Stimulated activated memory B cell treated with anti-CD40 and anti-IgM and Interleukin-4, amounts not matched to agents 10 μg/mL and 1 μg/mL and 100 μg/mL, for 72 hours (primary cell): ENCODE data around the gene PANK1.
A peak's percentile ranks its signal among the peaks of the same experiment; 100 is the strongest.

ENCODE experiments used
- ATAC-seq: fragments of 150-1000 bp; cut with Tn5 transposase; 2 replicates; pipeline ENCODE4 v1.10.0; 2021
- H3K27ac Mint-ChIP-seq: one replicate; pipeline ENCODE4 v1.8.0; 2022; ENCODE audit warnings: mild to moderate bottlenecking, mixed read lengths
- H3K27me3 Mint-ChIP-seq: one replicate; pipeline ENCODE4 v1.8.0; 2022; ENCODE audit warnings: mixed read lengths
- H3K36me3 Mint-ChIP-seq: one replicate; pipeline ENCODE4 v1.8.0; 2022; ENCODE audit warnings: mixed read lengths
- H3K4me1 Mint-ChIP-seq: one replicate; pipeline ENCODE4 v1.8.0; 2022; ENCODE audit warnings: mixed read lengths
- H3K4me3 Mint-ChIP-seq: one replicate; pipeline ENCODE4 v1.8.0; 2022; ENCODE audit warnings: mild to moderate bottlenecking, moderate library complexity, mixed read lengths
- H3K9me3 Mint-ChIP-seq: one replicate; pipeline ENCODE4 v1.8.0; 2022; ENCODE audit warnings: mixed read lengths

PANK1 gene

GRCh38 chr10:89576022-89576421 lies 69.0 kb downstream of the PANK1 start:
- Mint-ChIP-seq H3K9me3 (no peaks in the 10 kb centered on the region), H3K27ac (no peak overlapping the region), H3K4me3 (no peak overlapping the region), H3K36me3 (no peaks in the 10 kb centered on the region), H3K4me1 (no peaks in the 10 kb centered on the region), H3K27me3 (no peaks in the 10 kb centered on the region)
- ATAC-seq: no peak

DNA sequence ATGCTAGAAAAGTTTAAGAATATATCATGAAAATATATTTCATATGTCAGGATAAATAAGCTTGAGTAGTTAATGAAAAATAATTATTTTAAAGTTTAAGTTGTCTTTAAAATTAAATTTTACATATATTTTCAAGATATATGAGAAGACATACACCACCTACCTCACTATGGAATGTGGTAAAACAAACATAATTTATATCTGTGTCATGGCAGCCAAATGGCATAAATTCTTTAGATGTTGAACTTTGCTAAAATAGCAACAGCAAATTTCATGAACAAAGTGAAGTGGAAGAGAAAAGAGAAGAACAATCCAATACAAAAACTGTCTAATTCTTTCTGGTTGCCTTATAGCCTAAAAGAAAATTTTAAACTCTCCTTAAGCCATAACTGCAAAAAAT lies 70.0 kb downstream of the PANK1 start:
- H3K27ac Mint-ChIP-seq: no peak overlapping the region
- H3K36me3 Mint-ChIP-seq: no peaks in the 10 kb centered on the region
- ATAC-seq: no peak
- no peaks in the 10 kb centered on the region for H3K4me1 Mint-ChIP-seq
- H3K4me3 Mint-ChIP-seq: no peak overlapping the region
- no peaks in the 10 kb centered on the region for H3K9me3 Mint-ChIP-seq
- H3K27me3 Mint-ChIP-seq: no peaks in the 10 kb centered on the region

GRCh38 chr10:89574368-89574767 lies 70.7 kb downstream of the PANK1 start:
- Mint-ChIP-seq H3K4me1 (no peaks in the 10 kb centered on the region), H3K4me3 (no peak overlapping the region), H3K27me3 (no peaks in the 10 kb centered on the region), H3K27ac (no peak overlapping the region), H3K36me3 (no peaks in the 10 kb centered on the region), H3K9me3 (no peaks in the 10 kb centered on the region)
- no peak for ATAC-seq

GRCh38 chr10:89567576-89568245 lies 77.3 kb downstream of the PANK1 start:
- ATAC-seq: no peak
- H3K9me3 Mint-ChIP-seq: no peaks in the 10 kb centered on the region
- H3K27me3 Mint-ChIP-seq: peaks cover 13% of the 10 kb centered on the region

GRCh38 chr10:89566992-89567391 lies 78.0 kb downstream of the PANK1 start:
- no peaks in the 10 kb centered on the region for H3K4me1 Mint-ChIP-seq
- no peaks in the 10 kb centered on the region for H3K9me3 Mint-ChIP-seq
- H3K27me3 Mint-ChIP-seq: peaks cover 13% of the 10 kb centered on the region
- H3K27ac Mint-ChIP-seq: no peak overlapping the region
- no peak for ATAC-seq
- no peak overlapping the region for H3K4me3 Mint-ChIP-seq
- H3K36me3 Mint-ChIP-seq: no peaks in the 10 kb centered on the region

More at GRCh38 chr10:89567576-89568245, 77.3 kb downstream of the PANK1 start:
- H3K36me3 Mint-ChIP-seq: no peaks in the 10 kb centered on the region
- H3K4me1 Mint-ChIP-seq: no peaks in the 10 kb centered on the region
- no peak overlapping the region for H3K4me3 Mint-ChIP-seq
- no peak overlapping the region for H3K27ac Mint-ChIP-seq

GRCh38 chr10:89566095-89566950 lies 78.7 kb downstream of the PANK1 start:
- no peaks in the 10 kb centered on the region for H3K4me1 Mint-ChIP-seq
- H3K27ac Mint-ChIP-seq: no peak overlapping the region
- H3K9me3 Mint-ChIP-seq: no peaks in the 10 kb centered on the region
- H3K36me3 Mint-ChIP-seq: no peaks in the 10 kb centered on the region
- H3K4me3 Mint-ChIP-seq: no peak overlapping the region
- H3K27me3 Mint-ChIP-seq: peaks cover 13% of the 10 kb centered on the region
- no peak for ATAC-seq

- no peak overlapping the region for H3K27ac Mint-ChIP-seq
- H3K36me3 Mint-ChIP-seq: no peaks in the 10 kb centered on the region
- peaks cover 13% of the 10 kb centered on the region for H3K27me3 Mint-ChIP-seq
- H3K9me3 Mint-ChIP-seq: no peaks in the 10 kb centered on the region
- no peak for ATAC-seq
- H3K4me1 Mint-ChIP-seq: no peaks in the 10 kb centered on the region
- H3K4me3 Mint-ChIP-seq: no peak overlapping the region
Measured at GRCh38 chr10:89565180-89565579, 79.9 kb downstream of the PANK1 start.

DNA sequence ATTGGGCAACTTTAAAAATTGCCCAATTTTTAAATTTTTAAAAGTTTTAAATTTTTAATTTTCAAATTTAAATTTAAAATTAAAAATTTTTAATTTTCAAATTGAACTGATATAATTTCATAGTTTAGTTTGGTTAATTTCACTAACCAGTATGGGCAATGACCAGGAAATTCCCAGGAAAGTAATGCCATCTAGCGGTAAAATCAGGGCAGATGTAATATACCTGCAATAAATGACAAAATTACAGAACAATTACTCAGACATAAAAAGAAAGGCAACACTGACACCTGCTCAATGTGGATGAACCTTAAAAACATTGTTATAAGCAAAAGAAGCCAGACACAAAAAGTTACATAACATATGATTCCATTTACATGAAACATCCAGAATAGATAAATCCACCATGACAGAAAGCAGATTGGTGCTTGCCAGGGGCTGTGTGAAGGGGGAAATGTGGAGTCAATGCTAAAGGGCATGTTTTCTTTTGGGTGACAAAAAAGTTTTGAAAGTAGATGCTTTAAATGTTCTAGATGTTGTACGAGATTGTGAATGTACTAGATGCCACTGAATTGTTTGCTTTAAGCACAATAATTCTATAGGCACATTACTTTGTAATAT lies 81.1 kb downstream of the PANK1 start:
- H3K27ac Mint-ChIP-seq: no peak overlapping the region
- H3K4me1 Mint-ChIP-seq: no peaks in the 10 kb centered on the region
- H3K27me3 Mint-ChIP-seq: peaks cover 13% of the 10 kb centered on the region
- H3K4me3 Mint-ChIP-seq: no peak overlapping the region
- no peaks in the 10 kb centered on the region for H3K9me3 Mint-ChIP-seq
- H3K36me3 Mint-ChIP-seq: no peaks in the 10 kb centered on the region
- ATAC-seq: peak; percentile 69

DNA sequence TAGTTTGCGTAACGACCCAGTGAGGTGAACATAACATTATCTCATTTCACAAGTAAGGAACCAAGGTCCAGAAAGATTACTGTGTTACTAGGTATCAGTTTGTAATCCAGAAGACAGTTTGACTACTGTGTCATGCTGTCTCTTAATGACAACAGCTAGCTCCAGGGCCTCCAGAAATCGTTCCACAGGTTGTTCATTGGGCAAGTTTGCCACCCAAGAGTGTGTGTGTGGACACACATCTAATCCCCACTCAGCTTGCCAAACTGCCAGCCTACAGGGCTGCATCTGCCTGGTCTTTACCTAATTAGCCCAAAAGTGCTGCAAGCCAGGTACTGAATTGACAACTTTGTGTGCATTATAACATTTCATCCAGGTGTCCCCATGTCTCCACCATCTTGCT lies 81.7 kb downstream of the PANK1 start:
- H3K27me3 Mint-ChIP-seq: peaks cover 13% of the 10 kb centered on the region
- H3K4me3 Mint-ChIP-seq: no peak overlapping the region
- no peaks in the 10 kb centered on the region for H3K4me1 Mint-ChIP-seq
- H3K9me3 Mint-ChIP-seq: no peaks in the 10 kb centered on the region
- no peak overlapping the region for H3K27ac Mint-ChIP-seq
- ATAC-seq: no peak
- H3K36me3 Mint-ChIP-seq: no peaks in the 10 kb centered on the region

- no peaks in the 10 kb centered on the region for H3K4me1 Mint-ChIP-seq
- ATAC-seq: no peak
- H3K27ac Mint-ChIP-seq: no peak overlapping the region
- no peaks in the 10 kb centered on the region for H3K9me3 Mint-ChIP-seq
- no peaks in the 10 kb centered on the region for H3K27me3 Mint-ChIP-seq
- H3K4me3 Mint-ChIP-seq: no peak overlapping the region
- no peaks in the 10 kb centered on the region for H3K36me3 Mint-ChIP-seq
Measured at GRCh38 chr10:89556600-89556999, 88.4 kb downstream of the PANK1 start.

GRCh38 chr10:89555688-89556445 lies 89.2 kb downstream of the PANK1 start:
- no peaks in the 10 kb centered on the region for H3K36me3 Mint-ChIP-seq
- no peak for ATAC-seq
- no peak overlapping the region for H3K27ac Mint-ChIP-seq
- H3K9me3 Mint-ChIP-seq: no peaks in the 10 kb centered on the region
- no peaks in the 10 kb centered on the region for H3K27me3 Mint-ChIP-seq
- no peaks in the 10 kb centered on the region for H3K4me1 Mint-ChIP-seq
- H3K4me3 Mint-ChIP-seq: no peak overlapping the region

DNA sequence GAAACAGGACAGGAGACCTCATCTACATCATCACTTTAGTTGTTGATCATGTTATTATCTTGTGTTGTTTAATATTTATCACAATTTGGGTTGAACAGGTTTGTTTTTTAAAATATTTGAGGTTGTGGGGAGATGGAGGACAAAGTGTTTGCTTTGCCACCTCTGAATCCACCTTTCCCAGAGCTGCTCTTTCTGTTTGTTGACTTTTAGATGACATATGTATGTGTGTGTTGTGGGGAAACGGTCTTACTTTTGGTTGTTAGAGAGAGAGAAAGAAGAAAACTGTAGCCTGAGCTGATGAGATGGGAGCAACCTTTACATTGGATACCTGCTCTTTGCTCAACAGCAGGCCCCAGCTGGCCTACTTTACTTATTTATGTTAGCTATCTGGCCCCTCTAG lies 90.6 kb downstream of the PANK1 start:
- no peak for ATAC-seq
- no peak overlapping the region for H3K27ac Mint-ChIP-seq
- no peaks in the 10 kb centered on the region for H3K36me3 Mint-ChIP-seq
- peaks cover 9% of the 10 kb centered on the region for H3K27me3 Mint-ChIP-seq
- no peaks in the 10 kb centered on the region for H3K9me3 Mint-ChIP-seq
- H3K4me3 Mint-ChIP-seq: no peak overlapping the region
- no peaks in the 10 kb centered on the region for H3K4me1 Mint-ChIP-seq

DNA sequence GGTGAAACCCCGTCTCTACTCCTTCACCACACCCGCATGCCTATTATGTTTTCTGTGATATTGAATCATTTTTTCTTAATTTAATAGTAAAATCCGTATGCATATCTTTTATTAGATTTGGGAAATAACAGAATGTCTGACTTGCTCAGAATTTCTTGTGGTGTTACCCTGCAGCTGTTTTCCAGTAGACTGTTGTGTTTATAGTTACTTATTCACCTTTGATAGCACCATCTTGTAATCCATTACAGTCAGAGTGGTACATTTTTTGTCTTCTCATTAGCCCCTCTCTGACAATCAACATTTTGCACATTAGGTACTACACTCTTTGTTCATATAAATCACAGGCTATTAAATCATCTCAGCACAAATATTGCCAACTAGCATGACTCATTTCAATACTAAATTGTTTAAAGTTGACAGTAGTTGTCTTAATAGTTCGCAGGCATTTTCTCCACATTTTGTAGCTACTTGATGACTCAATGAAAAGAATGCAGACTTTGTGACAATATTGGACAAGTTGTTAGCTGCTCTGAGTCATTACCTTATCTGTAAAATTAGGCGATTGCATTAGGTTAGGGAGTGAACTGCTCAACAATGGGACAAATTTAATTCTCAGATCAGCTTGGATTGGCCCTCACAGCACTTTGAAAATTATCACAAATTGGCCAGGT lies 91.8 kb downstream of the PANK1 start:
- Mint-ChIP-seq H3K9me3 (no peaks in the 10 kb centered on the region), H3K36me3 (no peaks in the 10 kb centered on the region), H3K4me3 (no peak overlapping the region), H3K4me1 (no peaks in the 10 kb centered on the region), H3K27me3 (peaks cover 9% of the 10 kb centered on the region), H3K27ac (no peak overlapping the region)
- no peak for ATAC-seq

DNA sequence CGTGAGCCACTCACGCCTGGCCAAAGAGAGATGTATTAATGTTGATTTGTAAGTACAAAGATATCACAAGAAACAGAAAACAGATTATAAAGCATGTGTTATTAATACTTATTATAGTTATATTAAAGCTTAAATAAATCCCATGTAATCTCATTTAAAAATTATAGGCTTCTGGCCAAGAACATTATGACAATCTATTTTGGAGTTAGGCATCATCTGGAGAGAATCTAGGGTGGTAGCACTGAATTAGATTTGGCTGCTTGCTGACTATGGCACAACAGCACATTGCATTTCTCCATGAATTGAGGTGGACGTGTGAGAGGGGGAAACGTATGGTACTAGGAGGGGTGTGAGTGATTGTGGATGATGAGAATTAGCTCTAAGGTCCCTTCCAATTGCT lies 92.8 kb downstream of the PANK1 start:
- Mint-ChIP-seq H3K9me3 (no peaks in the 10 kb centered on the region), H3K4me3 (no peak overlapping the region), H3K36me3 (no peaks in the 10 kb centered on the region), H3K4me1 (no peaks in the 10 kb centered on the region), H3K27me3 (peaks cover 9% of the 10 kb centered on the region), H3K27ac (no peak overlapping the region)
- no peak for ATAC-seq

DNA sequence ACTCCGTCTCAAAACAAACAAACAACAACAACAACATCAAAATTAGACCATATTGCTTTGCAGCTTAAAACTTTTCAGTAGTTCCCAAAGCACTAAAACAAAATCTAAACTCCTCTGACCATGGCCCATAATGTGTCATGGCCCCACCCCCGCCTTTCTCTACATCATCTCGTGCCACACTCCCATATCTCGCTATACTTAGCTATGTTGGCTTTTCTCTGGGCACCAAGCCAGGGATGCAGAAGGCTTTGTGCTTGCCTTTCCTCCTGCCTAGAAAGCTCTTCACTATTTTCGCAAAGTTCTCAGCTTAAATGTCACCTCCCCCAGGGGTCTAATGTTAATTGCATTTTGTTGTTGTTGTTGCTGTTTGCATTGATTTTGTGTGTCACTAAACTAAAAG lies 94.5 kb downstream of the PANK1 start:
- no peak overlapping the region for H3K4me3 Mint-ChIP-seq
- H3K27me3 Mint-ChIP-seq: peaks cover 9% of the 10 kb centered on the region
- no peak overlapping the region for H3K27ac Mint-ChIP-seq
- no peaks in the 10 kb centered on the region for H3K36me3 Mint-ChIP-seq
- no peaks in the 10 kb centered on the region for H3K9me3 Mint-ChIP-seq
- no peaks in the 10 kb centered on the region for H3K4me1 Mint-ChIP-seq
- ATAC-seq: no peak
